Activated CD4-positive, alpha-beta T cell treated with anti-CD3 and anti-CD28 coated beads for 48 hours (primary cell): ENCODE results near the gene SRP14.

ENCODE experiments used
- DNase-seq: peaks from one replicate; pipeline ENCODE4 v3.0.0-alpha.2; 2020

The SRP14 gene

GRCh38 chr15:40067921-40068624 lies 29.1 kb upstream of the SRP14 start:
- no peak for DNase-seq

- no peak for DNase-seq
Observed at GRCh38 chr15:40066589-40066988, 27.6 kb upstream of the SRP14 start.

GRCh38 chr15:40065166-40065565 lies 26.2 kb upstream of the SRP14 start:
- no peak for DNase-seq

GRCh38 chr15:40064231-40064894 lies 25.4 kb upstream of the SRP14 start:
- DNase-seq, result no peak

GRCh38 chr15:40063563-40064011 lies 24.6 kb upstream of the SRP14 start:
- no peak for DNase-seq

- no peak for DNase-seq
Observed at GRCh38 chr15:40062816-40063562, 24.0 kb upstream of the SRP14 start.

- DNase-seq, result peak; percentile 35
Observed at GRCh38 chr15:40061212-40061901, 22.4 kb upstream of the SRP14 start.

GRCh38 chr15:40060236-40060961 lies 21.4 kb upstream of the SRP14 start:
- DNase-seq, result no peak

- DNase-seq, result no peak
Observed at GRCh38 chr15:40059821-40060220, 20.8 kb upstream of the SRP14 start.

- DNase-seq, result peak; percentile 44
Observed at GRCh38 chr15:40058476-40059140, 19.6 kb upstream of the SRP14 start.

GRCh38 chr15:40055576-40056293 lies 16.8 kb upstream of the SRP14 start:
- no peak for DNase-seq

GRCh38 chr15:40054855-40055575 lies 16.0 kb upstream of the SRP14 start:
- DNase-seq, result peak; percentile 41

GRCh38 chr15:40054605-40054854 lies 15.5 kb upstream of the SRP14 start:
- DNase-seq, result no peak

- peak; percentile 62 for DNase-seq
Observed at GRCh38 chr15:40053831-40054604, 15.0 kb upstream of the SRP14 start.

- no peak for DNase-seq
Observed at GRCh38 chr15:40053079-40053830, 14.3 kb upstream of the SRP14 start.

GRCh38 chr15:40052604-40053003 lies 13.6 kb upstream of the SRP14 start:
- no peak for DNase-seq

- DNase-seq, result no peak
Observed at GRCh38 chr15:40051616-40052415, 12.8 kb upstream of the SRP14 start.

GRCh38 chr15:40050788-40051470 lies 11.9 kb upstream of the SRP14 start:
- no peak for DNase-seq
